NCI-H146 treated with DMSO at 0.1 percent for 48 hours (cell line): ENCODE data around the gene PIGU.
A peak's percentile ranks its signal among the peaks of the same experiment; 100 is the strongest.
"Not testable (repeated sequence)": the region's sequence is repeated elsewhere in the genome, so short reads cannot be mapped to it uniquely, and the experiment has no call there.

ENCODE experiments used
- DNase-seq: peaks from one replicate; lab custom pipeline; 2025; ENCODE audit not compliant: unreplicated experiment; lab: John Stamatoyannopoulos, UW

PIGU gene

GRCh38 chr20:34676642-34677373 lies at the start of gene PIGU:
PIGU (minus strand) TSS chr20:34677092; CDS start chr20:34677085, 7 bp downstream.
- DNase-seq: peak; percentile 94

- no peak for DNase-seq
These were observed 47.3 kb upstream of the PIGU start for GRCh38 chr20:34724172-34724571.

- DNase-seq: not testable (repeated sequence)
These were observed 45.7 kb upstream of the PIGU start for GRCh38 chr20:34722560-34722959.

- no peak for DNase-seq
These were observed 43.4 kb upstream of the PIGU start for GRCh38 chr20:34720266-34720665.

GRCh38 chr20:34719242-34720017 lies 42.5 kb upstream of the PIGU start:
- not testable (repeated sequence) for DNase-seq

GRCh38 chr20:34717230-34718095 lies 40.6 kb upstream of the PIGU start:
- no peak for DNase-seq

GRCh38 chr20:34716921-34717229 lies 40.0 kb upstream of the PIGU start:
- DNase-seq: no peak

- no peak for DNase-seq
These were observed 38.5 kb upstream of the PIGU start for GRCh38 chr20:34715384-34715783.

GRCh38 chr20:34713944-34714515 lies 37.1 kb upstream of the PIGU start:
- DNase-seq: not testable (repeated sequence)

GRCh38 chr20:34713194-34713943 lies 36.5 kb upstream of the PIGU start:
- DNase-seq: no peak

GRCh38 chr20:34712525-34713192 lies 35.8 kb upstream of the PIGU start:
- no peak for DNase-seq

- DNase-seq: no peak
These were observed 35.0 kb upstream of the PIGU start for GRCh38 chr20:34711813-34712430.

- DNase-seq: no peak
These were observed 34.1 kb upstream of the PIGU start for GRCh38 chr20:34710861-34711574.

- DNase-seq: no peak
These were observed 33.6 kb upstream of the PIGU start for GRCh38 chr20:34710568-34710839.

GRCh38 chr20:34709831-34710567 lies 33.1 kb upstream of the PIGU start:
- peak; percentile 89 for DNase-seq

GRCh38 chr20:34709044-34709830 lies 32.3 kb upstream of the PIGU start:
- DNase-seq: peak; percentile 89

GRCh38 chr20:34708621-34709043 lies 31.7 kb upstream of the PIGU start:
- peak; percentile 13 for DNase-seq
